ENCODE results near the gene USP2.
"Not testable (repeated sequence)": the region's sequence is repeated elsewhere in the genome, so short reads cannot be mapped to it uniquely, and the experiment has no call there.

Gene USP2

DNA sequence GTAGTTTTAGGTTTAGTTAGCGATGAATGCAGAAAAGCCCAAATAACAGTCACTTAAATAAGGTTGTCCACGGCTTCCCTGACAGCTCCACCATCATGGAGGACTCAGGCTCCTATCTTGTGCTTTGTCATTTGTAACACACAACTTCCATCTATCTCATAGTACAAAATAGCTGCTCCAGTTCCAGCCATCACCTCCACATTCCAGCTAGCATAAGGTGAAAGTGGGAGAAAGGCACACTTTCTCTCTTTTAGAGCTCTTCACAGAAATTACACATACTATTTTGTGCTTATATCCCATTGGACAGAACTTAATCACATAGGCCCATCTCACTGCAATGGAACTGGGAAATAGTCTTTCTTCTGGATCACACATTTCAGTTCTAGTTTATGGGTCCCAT is 32.8 kb upstream of the USP2 start:
- no peak for DNase-seq (ENCODE audit: low read depth, low spot score)

DNA sequence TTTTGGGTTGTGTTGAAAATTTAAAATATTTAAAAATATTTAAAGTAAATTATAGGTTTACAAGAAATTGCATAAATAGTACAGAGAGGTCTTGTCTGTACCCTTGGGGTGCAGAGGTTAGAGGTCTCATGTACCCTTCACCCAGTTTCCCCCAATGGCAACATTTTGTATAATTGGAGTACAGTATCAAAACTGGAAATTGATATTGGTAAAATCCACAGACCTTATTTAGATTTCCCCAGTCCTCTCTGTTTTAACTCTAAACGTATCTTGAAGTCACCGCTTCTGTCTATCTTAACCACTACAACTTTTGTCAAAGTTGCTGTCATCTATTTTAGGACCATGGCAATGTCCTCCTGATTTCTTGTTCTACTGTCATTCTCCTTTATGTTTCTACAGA is 30.6 kb upstream of the USP2 start:
- no peak for DNase-seq (ENCODE audit: low read depth, low spot score)

DNA sequence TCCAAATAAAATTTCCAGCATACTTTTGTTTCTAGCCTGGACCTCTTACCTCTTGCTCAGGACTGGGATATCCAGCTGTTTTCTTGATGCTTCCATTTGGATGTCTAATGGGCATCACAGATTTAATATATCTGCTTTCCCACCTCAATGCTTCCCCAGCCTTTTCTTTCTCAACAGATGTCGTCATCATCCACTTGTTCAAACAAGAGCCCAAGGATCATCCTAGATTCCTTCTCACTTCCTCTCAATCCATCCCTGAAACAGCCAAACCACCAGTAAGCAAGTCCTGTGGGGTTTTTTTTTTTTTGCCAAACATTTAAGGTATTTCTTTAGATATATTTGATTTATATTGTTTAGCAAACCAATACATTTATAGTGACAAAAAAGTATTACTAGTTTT is 29.0 kb upstream of the USP2 start:
- no peak for DNase-seq (ENCODE audit: low read depth, low spot score)

DNA sequence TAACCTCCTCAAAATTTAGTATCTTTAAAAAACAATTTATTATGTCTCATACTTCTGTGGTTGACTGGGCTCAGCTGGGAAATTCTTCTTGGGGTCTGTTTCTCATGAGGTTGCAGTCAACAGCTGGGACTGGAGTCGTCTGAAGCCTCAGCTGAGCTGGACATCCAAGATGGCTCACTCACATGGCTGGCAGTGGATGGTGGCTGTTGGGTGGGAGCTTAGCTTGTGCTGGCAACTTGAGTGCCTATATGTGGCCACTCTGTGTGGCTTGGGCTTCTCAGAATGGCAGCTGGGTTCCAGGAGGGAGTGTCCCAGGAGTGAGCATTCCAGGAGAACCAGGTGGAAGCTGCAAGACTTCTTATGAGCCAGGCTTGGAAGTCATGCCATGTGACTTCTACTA is 28.2 kb upstream of the USP2 start:
- no peak for DNase-seq (ENCODE audit: low read depth, low spot score)

DNA sequence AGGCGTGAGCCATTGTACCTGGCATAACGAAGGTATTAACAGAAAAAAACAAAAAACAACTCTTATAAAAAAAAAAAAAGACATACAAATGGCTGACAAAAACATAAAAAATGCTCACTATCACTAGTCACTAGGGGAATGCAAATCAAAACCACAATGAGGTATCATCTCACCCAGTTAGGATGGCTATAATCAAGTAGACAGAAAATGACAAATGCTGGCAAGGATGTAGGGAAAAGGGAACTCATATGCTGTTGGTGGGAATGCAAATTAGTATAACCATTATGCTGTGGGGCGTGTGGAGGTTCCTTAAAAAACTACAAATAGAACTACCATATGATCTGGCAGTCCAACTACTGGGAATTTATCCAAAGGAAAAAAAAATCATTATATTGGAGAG is 24.5 kb upstream of the USP2 start:
- DNase-seq (ENCODE audit: low read depth, low spot score) = no peak

DNA sequence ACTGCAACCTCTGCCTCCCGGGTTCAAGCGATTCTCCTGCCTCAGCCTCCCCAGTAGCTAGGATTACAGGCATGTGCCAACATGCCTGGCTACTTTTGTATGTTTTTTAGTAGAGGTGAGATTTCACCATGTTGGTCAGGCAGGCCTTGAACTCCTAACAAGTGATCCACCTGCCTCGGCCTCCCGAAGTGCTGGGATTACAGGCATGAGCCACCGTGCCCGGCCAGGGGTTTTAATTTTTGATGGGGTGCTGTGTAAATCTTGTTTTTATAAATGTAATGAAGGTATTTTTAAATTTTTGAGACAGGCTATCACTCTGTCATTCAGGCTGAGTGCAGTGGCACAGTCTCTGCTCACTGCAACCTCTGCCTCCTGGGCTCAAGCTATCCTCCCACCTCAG is 24.0 kb upstream of the USP2 start:
- not testable (repeated sequence) for DNase-seq (ENCODE audit: low read depth, low spot score)

DNA sequence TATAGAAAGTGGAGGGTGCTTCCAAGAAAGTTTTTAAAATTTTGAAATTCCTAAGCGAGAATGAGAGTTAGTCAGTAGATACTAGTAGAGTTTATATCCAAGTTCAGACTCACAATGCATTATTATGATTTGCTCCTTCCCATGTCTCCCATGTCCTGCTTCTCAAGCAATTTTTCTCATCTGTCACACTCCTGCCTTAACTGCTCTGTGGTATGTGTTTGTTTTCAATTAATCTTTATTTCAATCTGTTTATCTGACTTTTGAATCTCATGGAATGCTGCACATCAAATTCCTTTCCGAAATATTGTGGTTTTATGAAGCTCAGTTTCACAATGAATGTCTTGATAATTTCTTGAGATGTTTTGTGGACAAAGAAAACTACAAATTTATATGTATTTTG is 23.4 kb upstream of the USP2 start:
- DNase-seq (ENCODE audit: low read depth, low spot score) = no peak

DNA sequence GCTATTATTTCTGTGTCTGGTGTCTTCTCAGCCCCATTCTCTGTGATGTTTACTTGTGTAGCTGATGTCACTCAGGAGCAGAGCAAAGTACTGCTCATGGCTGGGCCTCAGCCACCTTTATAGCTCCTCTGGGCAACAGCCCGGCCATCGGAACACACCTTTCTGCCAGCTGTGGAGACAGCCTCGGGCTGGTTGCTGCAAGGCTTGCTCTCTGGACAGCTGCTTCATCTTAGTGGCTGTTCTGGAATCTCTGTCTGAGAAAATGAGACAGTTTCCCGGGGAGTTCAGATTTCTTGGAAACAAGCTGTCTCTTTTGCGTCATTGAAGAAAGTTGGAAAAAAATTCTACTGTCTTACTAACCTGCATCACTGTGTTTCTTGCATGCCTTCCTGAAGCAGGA is 21.5 kb upstream of the USP2 start:
- no peak for DNase-seq (ENCODE audit: low read depth, low spot score)

DNA sequence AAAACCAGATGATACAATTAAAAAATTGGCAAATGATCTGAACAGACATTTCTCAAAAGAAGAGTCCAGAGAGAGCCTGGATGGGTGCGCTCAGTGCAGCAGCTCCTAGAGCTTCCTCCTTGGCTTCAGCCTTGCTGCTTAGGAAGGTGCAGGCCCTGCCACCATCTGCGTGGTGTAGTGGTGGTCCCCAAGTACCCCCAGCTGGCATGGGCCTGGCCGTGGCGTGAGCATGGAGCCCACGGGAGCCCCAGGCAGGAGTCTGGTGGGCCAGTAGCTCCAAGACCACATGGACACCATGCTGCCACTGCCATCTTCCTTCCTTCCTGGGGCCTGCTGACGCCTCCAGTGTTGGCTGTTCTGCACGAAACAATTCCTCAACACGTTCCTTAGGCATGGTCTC is 21.0 kb upstream of the USP2 start:
- no peak for DNase-seq (ENCODE audit: low read depth, low spot score)

DNA sequence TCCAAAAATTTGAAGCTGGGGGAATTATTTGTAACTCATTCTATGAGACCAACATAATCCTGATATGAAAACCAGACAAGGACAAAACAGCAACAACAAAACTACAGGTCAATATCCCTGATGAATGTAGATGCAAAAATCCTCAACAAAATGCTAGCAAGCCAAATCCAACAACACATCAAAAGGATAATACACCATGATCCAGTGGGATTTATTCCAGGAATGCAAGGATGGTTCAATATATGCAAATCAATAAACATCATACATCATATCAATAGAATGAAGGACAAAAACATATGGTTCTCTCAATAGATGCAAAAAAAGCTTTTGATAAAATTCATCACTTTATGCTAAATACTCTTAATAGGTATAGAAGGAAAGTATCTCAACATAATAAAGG is 19.4 kb upstream of the USP2 start:
- no peak for DNase-seq (ENCODE audit: low read depth, low spot score)

DNA sequence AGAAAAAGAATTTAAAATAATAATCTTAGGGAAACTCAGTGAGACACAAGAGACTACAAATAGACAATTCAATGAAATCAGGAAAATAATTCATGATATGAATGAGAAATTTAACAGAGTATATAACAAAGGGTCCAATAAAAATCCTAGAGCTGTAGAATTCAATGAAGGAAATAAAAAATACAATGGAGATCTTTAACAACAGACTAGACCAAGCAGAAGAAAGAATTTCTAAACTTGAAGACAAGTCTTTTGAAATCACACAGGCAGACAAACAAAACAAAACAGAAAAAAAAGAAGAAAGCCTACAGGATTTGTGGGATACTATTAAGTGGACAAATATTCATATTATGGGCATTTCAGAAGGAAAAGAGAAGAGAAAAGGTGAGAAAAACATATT is 16.2 kb upstream of the USP2 start:
- DNase-seq (ENCODE audit: low read depth, low spot score) = no peak

DNA sequence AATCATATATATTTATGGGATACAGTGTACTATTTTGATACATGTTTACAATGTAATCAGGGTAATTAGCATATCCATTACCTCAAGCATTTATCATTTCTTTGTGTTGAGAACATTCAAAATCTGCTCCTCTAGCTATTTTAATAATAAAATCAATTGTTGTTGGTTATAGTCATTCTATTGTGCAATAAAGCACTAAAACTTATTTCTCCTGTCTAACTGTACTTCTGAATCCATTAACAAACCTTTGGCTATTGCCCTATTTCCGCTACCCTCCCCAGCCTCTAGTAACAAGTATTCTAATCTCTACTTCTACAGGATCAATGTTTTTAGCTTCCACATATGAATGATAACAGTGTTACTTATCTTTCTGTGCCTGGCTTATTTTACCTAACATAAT is 15.3 kb upstream of the USP2 start:
- DNase-seq (ENCODE audit: low read depth, low spot score) = no peak

DNA sequence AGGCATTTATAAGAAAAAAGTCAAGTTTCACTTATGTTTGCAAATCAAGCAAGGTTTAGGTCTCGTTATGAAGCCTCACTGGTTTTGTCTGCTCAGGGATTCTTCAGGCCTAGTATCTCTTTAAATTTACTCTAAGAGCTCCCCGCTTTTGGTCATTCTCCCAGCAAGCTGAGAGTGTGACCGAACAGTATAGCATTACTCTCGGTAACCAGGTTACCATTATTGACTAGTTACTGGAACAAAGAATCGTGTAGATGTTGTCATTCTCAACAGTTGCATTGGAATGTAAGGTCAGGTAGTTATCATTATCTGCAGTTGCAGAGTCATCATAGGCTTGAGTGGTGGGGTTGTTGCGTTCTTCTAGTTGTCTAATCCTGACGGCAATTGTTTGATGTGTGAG is 9.8 kb upstream of the USP2 start:
- no peak for DNase-seq (ENCODE audit: low read depth, low spot score)

DNA sequence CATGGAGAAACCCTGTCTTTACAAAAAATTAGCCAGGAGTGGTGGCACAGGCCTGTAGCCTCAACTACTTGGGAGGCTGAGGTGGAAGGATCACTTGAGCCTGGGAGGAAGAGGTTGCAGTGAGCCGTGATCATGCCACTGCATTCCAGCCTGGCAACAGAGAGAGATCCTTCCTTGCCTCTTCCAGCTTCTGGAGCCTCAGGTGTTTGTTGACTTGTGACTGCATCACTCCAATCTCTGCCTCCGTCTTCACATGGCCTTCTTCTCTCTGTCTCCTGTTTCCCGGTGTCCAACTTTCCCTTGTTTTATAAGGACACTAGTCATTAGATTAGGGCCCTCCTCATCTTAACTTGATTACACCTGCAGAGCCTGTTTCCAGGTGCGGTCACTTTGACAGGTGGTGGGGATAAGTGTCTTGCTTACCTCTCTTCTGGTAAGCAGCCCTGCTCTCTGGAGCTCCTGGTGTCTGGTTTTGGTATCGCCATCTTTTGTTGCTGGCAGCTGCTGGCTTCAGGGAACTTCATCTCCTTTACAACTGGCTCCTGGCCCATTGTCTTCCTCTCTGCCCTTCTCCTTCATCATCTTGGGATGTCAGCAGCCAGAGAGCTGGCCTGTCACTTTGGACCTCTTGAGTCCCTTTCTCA is 8.2 kb upstream of the USP2 start:
- DNase-seq (ENCODE audit: low read depth, low spot score) = peak; percentile 65

DNA sequence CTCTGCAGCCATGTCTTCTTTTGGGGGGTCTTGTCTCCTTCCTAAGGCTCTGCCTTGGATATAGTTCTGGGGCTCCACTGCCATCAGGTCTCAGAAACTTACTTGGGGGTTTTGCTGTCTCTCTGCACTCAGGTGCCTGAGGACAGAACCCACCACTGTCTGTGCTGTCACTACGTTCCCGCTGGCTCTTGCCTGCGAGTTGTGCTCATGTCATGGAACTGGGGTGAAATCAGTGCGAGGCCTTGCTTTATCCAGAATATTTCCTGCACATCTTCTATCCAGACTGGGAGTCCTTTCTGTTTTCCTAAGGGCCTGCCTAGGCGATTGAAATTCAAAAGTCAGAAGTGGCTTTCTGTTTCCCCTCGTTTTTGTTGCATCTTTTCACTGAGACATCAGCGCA is 6.6 kb upstream of the USP2 start:
- no peak for DNase-seq (ENCODE audit: low read depth, low spot score)

DNA sequence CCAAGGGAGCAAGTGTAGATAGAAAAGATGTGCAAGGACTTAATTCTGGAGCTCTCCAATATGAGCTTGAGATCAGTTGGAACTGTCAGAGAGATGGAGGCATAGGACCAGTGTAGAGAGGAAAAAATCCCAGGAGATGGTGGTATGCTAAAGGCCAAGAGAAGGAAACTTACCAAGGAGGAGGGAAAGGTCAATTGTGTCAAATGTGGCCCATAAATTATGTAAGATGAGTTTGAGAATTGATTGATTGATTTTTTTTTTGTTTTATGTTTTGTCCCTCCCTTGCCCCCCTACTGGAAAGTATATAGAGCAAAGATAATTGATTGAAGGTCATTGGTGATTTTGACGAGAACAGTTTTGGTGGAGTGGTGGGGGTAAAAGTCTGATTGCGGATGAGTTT is 2.8 kb upstream of the USP2 start:
- no peak for DNase-seq (ENCODE audit: low read depth, low spot score)

DNA sequence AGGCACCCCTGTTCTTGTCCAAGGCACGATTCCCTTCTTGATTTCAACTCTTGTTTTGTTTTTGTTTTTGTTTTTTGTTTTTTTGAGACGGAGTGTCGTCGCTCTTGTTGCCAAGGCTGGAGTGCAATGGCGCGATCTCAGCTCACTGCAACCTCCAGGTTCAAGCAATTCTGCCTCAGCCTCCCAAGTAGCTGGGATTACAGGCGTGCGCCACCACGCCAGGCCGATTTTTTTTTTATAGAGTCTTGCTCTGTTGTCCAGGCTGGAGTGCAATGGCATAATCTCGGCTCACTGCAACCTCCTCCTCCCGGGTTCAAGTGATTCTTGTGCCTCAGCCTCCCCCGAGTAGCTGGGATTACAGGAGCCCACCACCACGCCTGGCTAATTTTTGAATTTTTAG is 1.0 kb upstream of the USP2 start:
- not testable (repeated sequence) for DNase-seq (ENCODE audit: low read depth, low spot score)

DNA sequence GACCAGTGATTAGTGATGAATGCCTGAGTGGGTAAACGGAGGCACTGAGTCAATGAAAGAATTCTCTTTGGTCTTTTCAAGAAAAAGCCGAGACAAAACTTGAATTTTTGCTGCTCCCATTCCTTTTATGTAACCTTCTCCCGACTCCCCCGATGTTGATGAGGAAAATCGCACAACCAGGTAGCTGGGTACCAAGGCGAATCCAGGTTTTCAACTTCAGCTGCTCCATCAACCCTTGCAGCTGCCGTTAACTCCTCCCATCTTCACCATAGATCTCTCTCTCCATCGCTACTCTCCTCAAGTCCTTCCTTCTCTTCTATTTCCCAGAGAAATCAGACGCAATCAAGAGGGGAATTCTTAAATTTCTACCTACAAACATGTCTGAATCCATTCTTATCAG is 611 bp upstream of the USP2 start:
- DNase-seq (ENCODE audit: low read depth, low spot score) = no peak

DNA sequence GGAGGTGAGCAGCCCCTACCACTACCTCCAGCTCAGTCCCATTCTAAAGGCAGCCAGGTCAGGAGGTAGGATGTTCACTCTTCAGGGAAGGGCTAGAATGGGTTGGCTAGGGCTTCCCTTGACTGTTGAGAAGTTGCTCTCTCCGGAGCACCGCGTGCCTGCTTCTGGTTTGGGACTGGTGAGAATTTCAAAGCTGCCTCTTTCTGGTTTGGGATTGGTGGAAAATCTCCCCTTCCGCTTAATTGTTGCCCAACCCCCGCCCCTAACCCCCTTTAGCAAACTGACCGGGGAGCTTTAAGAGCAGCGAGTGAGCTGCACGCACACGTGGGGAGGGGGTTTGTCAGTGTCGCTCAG is 686 bp downstream of the USP2 start:
- DNase-seq (ENCODE audit: low read depth, low spot score) = peak; percentile 70

DNA sequence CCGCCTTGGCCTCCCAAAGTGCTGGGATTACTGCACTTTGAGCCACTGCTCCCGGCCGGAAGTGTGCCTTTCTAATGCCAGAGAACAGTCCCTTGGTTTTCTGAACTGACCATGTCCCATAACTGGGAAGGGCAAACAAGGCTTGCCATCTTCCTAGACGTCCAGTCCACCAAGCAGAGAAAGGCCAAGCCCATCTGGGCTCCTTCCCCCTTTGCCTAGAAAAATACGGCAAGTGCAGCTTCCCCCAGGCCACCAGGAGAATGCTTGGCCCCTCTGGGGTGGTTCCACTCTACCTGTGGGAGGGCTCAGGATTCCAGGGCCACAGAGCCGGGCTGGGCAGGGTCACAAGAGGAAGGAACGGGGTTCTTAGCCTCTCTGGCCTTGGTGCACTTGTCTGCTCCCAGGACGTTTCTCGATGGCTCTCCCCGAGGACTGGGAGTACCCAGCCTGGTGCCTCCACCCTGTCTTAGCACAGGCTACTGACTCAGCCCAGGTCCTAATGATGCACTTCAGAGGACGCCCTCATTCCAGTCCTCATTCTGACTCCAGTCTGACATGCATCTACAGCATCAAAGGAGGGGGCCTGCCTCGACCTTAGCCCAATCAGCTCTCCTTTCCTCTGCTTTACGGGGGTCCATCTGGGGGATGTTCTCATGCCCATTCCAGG is 1.2 kb downstream of the USP2 start:
- DNase-seq (ENCODE audit: low read depth, low spot score) = no peak

DNA sequence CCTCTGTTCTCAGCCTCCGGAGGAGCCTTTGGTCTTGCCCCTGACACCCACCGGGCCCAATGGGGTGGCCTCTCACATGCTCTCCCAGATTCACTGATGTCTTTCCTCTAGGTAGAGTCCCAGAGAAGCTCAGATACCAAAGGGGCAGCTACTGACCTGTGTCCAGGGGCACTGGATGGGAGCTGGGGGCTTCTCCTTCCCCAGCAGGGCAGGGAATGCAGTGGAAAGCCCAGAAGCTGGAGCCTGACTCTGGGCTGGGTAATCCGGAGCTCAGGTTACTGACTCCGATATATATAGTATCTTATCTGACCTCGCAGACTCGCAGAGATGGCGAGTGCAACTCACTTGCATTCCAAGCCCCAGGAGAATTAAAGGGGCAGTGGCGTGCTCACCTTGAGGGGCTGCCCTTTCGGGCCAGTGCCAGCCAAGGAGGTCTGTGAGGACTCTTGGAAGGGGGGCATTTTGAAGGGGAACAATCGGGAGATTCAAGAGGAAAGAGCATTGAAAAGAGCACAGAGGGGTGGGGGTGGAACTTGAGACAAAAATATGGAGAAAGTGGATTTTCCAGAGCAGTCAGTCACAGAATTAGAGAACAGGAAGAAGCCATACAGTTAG is 2.5 kb downstream of the USP2 start:
- DNase-seq (ENCODE audit: low read depth, low spot score) = peak; percentile 49

DNA sequence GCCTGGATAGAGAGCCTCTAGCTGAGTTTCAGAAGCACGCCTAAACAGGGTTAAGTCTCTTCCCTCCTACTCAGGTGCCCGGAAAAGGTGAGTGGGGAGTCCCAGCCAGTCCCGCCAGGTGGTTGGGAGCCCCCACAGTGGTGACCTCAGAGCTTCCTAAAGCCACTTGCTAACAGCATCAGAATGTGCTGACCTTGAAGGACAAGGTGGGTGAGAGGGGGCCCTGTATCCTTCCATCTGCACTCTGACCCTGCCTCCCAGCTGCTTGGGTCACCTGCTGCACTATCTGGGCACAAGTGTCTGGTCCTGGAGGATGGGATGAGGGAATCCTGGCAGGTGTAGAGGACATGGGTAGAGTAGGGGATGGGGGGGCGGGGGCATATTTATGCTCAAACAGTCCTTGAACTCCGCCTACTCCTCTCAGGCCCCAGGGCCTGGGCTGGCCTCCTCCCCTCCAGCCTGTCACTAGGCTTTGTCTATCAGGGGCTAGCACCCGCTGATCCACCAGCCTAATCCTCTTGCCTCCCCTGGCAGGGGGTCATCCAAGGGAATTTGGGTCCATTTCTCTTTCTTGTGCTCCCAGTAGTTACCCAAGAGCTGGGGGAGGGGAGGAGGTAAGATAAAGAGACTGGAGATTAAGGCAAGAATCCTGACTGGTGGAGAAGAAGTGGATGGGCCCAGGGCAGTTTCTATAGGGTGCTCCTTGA is 3.4 kb downstream of the USP2 start:
- DNase-seq (ENCODE audit: low read depth, low spot score) = peak; percentile 70

Data from ELF-1 (cell line).